GM18505 (cell line): ENCODE results near the gene SMOC2.

Experiments used
- ATAC-seq: cut with Tn5 transposase; IDR thresholded peaks from one replicate; pipeline ENCODE4 v1.9.1; 2021; ENCODE audit not compliant: unreplicated experiment
- POLR2A ChIP-seq: IDR thresholded peaks from 4 replicates; pipeline ENCODE4 v1.6.1; 2011; ENCODE audit warnings: borderline replicate concordance; ENCODE audit not compliant: insufficient read depth, insufficient read length; ENCODE audit errors: extremely low read depth

SMOC2 gene

GRCh38 chr6:168636147-168637004, 195.4 kb downstream of the SMOC2 start:
- TF ChIP-seq POLR2A: no peak

GRCh38 chr6:168637834-168638233, 196.8 kb downstream of the SMOC2 start:
- TF ChIP-seq POLR2A: no peak
- ATAC-seq: no peak

More at GRCh38 chr6:168636147-168637004, 195.4 kb downstream of the SMOC2 start:
- ATAC-seq: no peak

- no peak for ATAC-seq
- no peak for TF ChIP-seq POLR2A
Observed at GRCh38 chr6:168638468-168639271, 197.7 kb downstream of the SMOC2 start.

- no peak for TF ChIP-seq POLR2A
- no peak for ATAC-seq
Observed at GRCh38 chr6:168640181-168640580, 199.2 kb downstream of the SMOC2 start.

- no peak for ATAC-seq
- no peak for TF ChIP-seq POLR2A
Observed at GRCh38 chr6:168640768-168641167, 199.8 kb downstream of the SMOC2 start.

- no peak for ATAC-seq
- TF ChIP-seq POLR2A: no peak
Observed at GRCh38 chr6:168641446-168641845, 200.5 kb downstream of the SMOC2 start.

- TF ChIP-seq POLR2A: no peak
- ATAC-seq: no peak
Observed at GRCh38 chr6:168643401-168643800, 202.4 kb downstream of the SMOC2 start.

- TF ChIP-seq POLR2A: no peak
Observed at GRCh38 chr6:168645326-168645725, 204.3 kb downstream of the SMOC2 start.

GRCh38 chr6:168647271-168647670, 206.3 kb downstream of the SMOC2 start:
- no peak for TF ChIP-seq POLR2A
- ATAC-seq: no peak

More at GRCh38 chr6:168645326-168645725, 204.3 kb downstream of the SMOC2 start:
- no peak for ATAC-seq

GRCh38 chr6:168648240-168649125, 207.5 kb downstream of the SMOC2 start:
- TF ChIP-seq POLR2A: no peak
- ATAC-seq: no peak

GRCh38 chr6:168649209-168649608, 208.2 kb downstream of the SMOC2 start:
- TF ChIP-seq POLR2A: no peak
- no peak for ATAC-seq

- no peak for TF ChIP-seq POLR2A
- ATAC-seq: no peak
Observed at GRCh38 chr6:168650671-168651111, 209.7 kb downstream of the SMOC2 start.
